Kidney (tissue), 14 donors: Measurements from ENCODE around the gene DUSP8. TPM values are rescaled to one million over a fixed set of nuclear protein-coding genes. Genes with fewer than 3 reads are reported as not detected.

Experiments used
- DNase-seq, 5 donors: peaks; one replicate each; pipeline ENCODE4 v3.0.0-alpha.2; 2013 to 2020
- FAIRE-seq: peaks from 2 replicates; lab custom pipeline; 2012; peaks lifted over from hg19 to GRCh38; lab: Jason Lieb, UNC
- H3K27ac ChIP-seq, 2 donors: one replicate each; pipeline ENCODE4 v1.7.0; 2013; ENCODE audit warnings: low read depth in 2 of 2, low read length in 2 of 2, inconsistent platforms in 1 of 2
- H3K27me3 ChIP-seq: one replicate; pipeline ENCODE4 v1.7.1; 2013; ENCODE audit warnings: low read length, inconsistent platforms; ENCODE audit not compliant: control insufficient read depth, insufficient read depth
- H3K36me3 ChIP-seq, 3 donors: one replicate each; pipeline versions ENCODE4 v1.7.0 to v1.7.1; 2013; ENCODE audit warnings: low read length in 3 of 3, control low read depth in 1 of 3, inconsistent platforms in 1 of 3; ENCODE audit not compliant: insufficient read depth in 3 of 3, control insufficient read depth in 2 of 3
- H3K4me1 ChIP-seq, 3 donors: one replicate each; pipeline versions ENCODE4 v1.7.0 to v1.7.1; 2013; ENCODE audit warnings: low read length in 3 of 3, inconsistent platforms in 1 of 3, low read depth in 1 of 3; ENCODE audit not compliant: control insufficient read depth in 2 of 3, insufficient read depth in 2 of 3
- H3K4me3 ChIP-seq, 3 donors: one replicate each; pipeline versions ENCODE4 v1.7.0 to v1.8.1; 2013; ENCODE audit warnings: low read length in 3 of 3, control low read depth in 1 of 3, inconsistent platforms in 1 of 3
- H3K9ac ChIP-seq, 3 donors: one replicate each; pipeline versions ENCODE4 v1.7.0 to v1.7.1; 2013; ENCODE audit warnings: low read length in 3 of 3, control low read depth in 1 of 3, inconsistent platforms in 1 of 3
- H3K9me3 ChIP-seq, 3 donors: one replicate each; pipeline versions ENCODE4 v1.7.0 to v1.7.1; 2013; ENCODE audit warnings: low read length in 3 of 3, control low read depth in 1 of 3, inconsistent platforms in 1 of 3; ENCODE audit not compliant: control insufficient read depth in 2 of 3, insufficient read depth in 1 of 3
- intact Hi-C: fragments of 100-400 bp; cut with DNase I; formaldehyde crosslinking; loops from one replicate; pipeline ENCODE4 v1.11.1; 2022
- polyA plus RNA-seq: library from polyadenylated mRNA; stranded (reverse); fragments of 350-450 nt; fragmentation: Illumina TruSeq; extraction: RNeasy Lipid Tissue Mini Kit (QIAGEN cat#74804); gene quantifications from one replicate; pipeline ENCODE4 v1.2.3, GENCODE V29; 2014; ENCODE audit warnings: low read depth, low replicate concordance; ENCODE audit not compliant: insufficient read depth
- total RNA-seq: library from RNA; stranded (reverse); fragmentation: NEBNext Ultra II Directional; extraction: Animal tissue kit (Norgen Biotek cat#: 25700); gene quantifications from one replicate; pipeline ENCODE4 v1.2.1, GENCODE V29; 2021
- TF ChIP-seq, protein P1 (sequence below): IDR thresholded peaks from 3 replicates; pipeline ENCODE4 v1.5.1; 2012; ENCODE audit warnings: mild to moderate bottlenecking, moderate library complexity, borderline replicate concordance; ENCODE audit not compliant: insufficient read depth; ENCODE audit errors: extremely low read depth
- donor health status: control.
- donor health status: control.
- donor health status: control.
- donor health status: control.
- donor health status: control.
- donor health status: DM: yes; HTN: yes; CAD: no.
- donor health status: Normal renal cell carcinoma (clear cell type).

DUSP8 gene
- total and polyA plus RNA-seq, 2 donors from 2014 or later = 1.9 to 9.1 TPM

DNA sequence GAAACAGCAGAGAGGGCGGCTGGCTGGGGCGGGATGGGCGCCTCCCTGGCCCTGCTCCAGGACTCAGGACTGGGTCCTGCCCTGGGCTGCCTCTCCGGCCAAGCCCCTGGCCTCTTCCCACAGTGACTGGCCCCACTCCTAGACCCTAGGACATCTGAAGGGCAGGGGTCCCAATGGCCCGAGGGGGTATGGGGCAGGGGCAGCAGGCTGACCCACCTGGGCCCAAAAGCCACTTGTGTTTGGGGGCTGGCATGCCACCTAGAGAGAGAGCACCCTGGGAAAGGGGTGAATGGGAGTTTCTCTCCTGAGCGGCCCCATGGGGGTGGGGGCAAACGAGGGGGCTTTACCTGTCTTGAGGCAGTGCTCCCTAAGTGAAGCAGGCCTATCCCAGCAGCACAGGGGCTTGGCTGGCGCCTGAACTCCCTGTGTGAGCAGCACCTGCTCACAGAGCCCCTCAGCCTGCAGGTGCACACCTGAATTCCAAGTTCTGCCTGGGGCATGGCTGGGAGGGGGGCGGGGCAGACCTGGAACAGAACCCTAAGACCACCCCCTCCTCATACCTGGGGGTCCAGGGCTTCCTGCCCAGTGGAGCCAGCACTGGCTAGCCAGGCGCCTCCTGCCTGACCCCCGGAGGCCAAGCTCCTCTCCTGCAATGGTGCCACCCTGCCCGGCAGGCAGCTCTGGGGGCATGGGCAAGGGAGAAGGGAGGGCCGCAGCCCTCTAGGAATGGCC, 16.9 kb downstream of the DUSP8 start:
- H3K36me3 ChIP-seq = no peaks in the 10 kb centered on the region
- FAIRE-seq (no peak), DNase-seq (peak in 1 of 5 donors; percentile 48)
- H3K4me1 ChIP-seq = peaks cover 0 to 21% (median 3%) of the 10 kb centered on the region in 3 donors
- intact Hi-C loops = no loop called here
- H3K27me3 ChIP-seq = no peaks in the 10 kb centered on the region
- no peaks in the 10 kb centered on the region for H3K9me3 ChIP-seq
- TF ChIP-seq, protein P1, sequence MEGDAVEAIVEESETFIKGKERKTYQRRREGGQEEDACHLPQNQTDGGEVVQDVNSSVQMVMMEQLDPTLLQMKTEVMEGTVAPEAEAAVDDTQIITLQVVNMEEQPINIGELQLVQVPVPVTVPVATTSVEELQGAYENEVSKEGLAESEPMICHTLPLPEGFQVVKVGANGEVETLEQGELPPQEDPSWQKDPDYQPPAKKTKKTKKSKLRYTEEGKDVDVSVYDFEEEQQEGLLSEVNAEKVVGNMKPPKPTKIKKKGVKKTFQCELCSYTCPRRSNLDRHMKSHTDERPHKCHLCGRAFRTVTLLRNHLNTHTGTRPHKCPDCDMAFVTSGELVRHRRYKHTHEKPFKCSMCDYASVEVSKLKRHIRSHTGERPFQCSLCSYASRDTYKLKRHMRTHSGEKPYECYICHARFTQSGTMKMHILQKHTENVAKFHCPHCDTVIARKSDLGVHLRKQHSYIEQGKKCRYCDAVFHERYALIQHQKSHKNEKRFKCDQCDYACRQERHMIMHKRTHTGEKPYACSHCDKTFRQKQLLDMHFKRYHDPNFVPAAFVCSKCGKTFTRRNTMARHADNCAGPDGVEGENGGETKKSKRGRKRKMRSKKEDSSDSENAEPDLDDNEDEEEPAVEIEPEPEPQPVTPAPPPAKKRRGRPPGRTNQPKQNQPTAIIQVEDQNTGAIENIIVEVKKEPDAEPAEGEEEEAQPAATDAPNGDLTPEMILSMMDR = no peak
- H3K4me3 ChIP-seq = no peak overlapping the region
- H3K9ac ChIP-seq = no peak overlapping the region
- no peak overlapping the region for H3K27ac ChIP-seq

- DNase-seq (peak in 2 of 5 donors; percentile 52 to 82), FAIRE-seq (no peak)
- H3K4me1 ChIP-seq = peaks cover 0 to 14% (median 3%) of the 10 kb centered on the region in 3 donors
- peak overlapping the region in 1 of 3 donors; percentile 26 for H3K9ac ChIP-seq
- no peaks in the 10 kb centered on the region for H3K9me3 ChIP-seq
- H3K36me3 ChIP-seq = no peaks in the 10 kb centered on the region
- H3K4me3 ChIP-seq = no peak overlapping the region
- H3K27ac ChIP-seq = no peak overlapping the region
- H3K27me3 ChIP-seq = no peaks in the 10 kb centered on the region
- intact Hi-C loops = no loop called here
- TF ChIP-seq, protein P1 = no peak
Measured at GRCh38 chr11:1553808-1554594, 18.1 kb downstream of the DUSP8 start.

DNA sequence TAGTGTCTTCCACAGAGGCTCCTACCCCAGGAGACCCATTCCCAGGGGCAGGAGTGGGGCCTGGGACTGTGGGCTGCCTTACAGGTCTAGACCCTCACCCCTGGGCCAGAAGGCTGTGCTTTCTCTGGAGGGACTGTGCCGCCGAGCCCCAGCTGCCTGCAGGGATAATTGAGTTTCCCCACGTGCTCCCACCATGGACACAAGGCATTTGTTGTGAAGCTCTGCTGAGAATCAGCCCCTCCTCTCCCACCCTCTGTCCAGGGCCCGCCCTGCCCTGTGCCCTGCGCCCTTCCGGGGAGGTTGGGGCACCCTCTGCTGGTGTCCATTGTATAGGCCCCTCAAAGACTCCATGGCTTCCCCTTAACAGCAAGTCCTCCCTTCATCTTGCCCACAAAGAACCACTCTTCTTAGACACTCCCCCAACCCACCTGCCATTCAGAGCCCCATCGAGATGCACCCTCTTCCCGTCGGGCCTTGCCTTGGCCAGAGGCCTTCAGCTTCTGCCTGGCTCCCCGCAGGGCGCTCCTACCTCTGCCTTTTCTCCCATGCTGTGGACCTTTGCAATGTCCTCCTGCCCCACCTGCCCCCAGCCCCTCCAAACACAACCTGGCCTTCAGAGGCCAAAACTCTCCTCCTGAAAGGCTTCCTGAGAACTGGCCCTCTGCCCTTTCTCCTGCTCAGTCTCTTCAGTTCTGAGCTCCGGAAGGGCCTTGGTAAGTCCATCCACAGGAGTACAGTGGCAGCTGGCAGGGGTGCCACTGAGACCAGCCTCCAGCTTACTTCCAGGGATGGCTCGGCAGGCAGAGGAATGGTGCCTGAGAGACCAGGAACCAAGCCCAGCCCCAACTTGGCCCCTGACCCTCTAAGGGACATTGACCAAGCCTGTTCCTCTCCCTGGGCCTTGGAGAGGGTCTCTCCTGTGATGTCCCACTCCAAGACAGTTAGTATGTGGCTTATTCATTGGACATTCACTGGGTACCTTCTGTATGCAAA, 22.4 kb downstream of the DUSP8 start:
- intact Hi-C loops = no loop called here
- DNase-seq = peak in 1 of 5 donors; percentile 56
- Histone ChIP-seq H3K27ac (peak overlapping the region; percentile 83 to 93), H3K4me1 (peaks cover 0 to 9% (median 0%) of the 10 kb centered on the region in 3 donors), H3K9me3 (no peaks in the 10 kb centered on the region), H3K4me3 (no peak overlapping the region), H3K9ac (peak overlapping the region in 1 of 3 donors; percentile 46), H3K36me3 (no peaks in the 10 kb centered on the region), H3K27me3 (peaks cover 14% of the 10 kb centered on the region)
- TF ChIP-seq, protein P1 = no peak
- no peak for FAIRE-seq
